HK-2 (cell line): Measurements from ENCODE around the gene LIMS1.
"Not testable (repeated sequence)": the region's sequence is repeated elsewhere in the genome, so short reads cannot be mapped to it uniquely, and the experiment has no call there.

Source experiments
- DNase-seq: peaks from one replicate; pipeline ENCODE4 v3.0.0-alpha.2; 2018; ENCODE audit not compliant: unreplicated experiment

Gene LIMS1

GRCh38 chr2:108587621-108588020 lies 53.4 kb downstream of the LIMS1 start:
- peak; percentile 55 for DNase-seq

GRCh38 chr2:108588070-108588668 lies 53.9 kb downstream of the LIMS1 start:
- DNase-seq: no peak

- no peak for DNase-seq
Observed at GRCh38 chr2:108589372-108589771, 55.1 kb downstream of the LIMS1 start.

GRCh38 chr2:108589781-108590180 lies 55.5 kb downstream of the LIMS1 start:
- DNase-seq: no peak

GRCh38 chr2:108591163-108591562 lies 56.9 kb downstream of the LIMS1 start:
- DNase-seq: no peak

GRCh38 chr2:108593547-108594098 lies 59.4 kb downstream of the LIMS1 start:
- no peak for DNase-seq

- no peak for DNase-seq
Observed at GRCh38 chr2:108594132-108594981, 60.1 kb downstream of the LIMS1 start.

- DNase-seq: peak; percentile 90
Observed at GRCh38 chr2:108594982-108595464, 60.8 kb downstream of the LIMS1 start.

GRCh38 chr2:108595771-108596170 lies 61.5 kb downstream of the LIMS1 start:
- DNase-seq: not testable (repeated sequence)

GRCh38 chr2:108597105-108597744 lies 63.0 kb downstream of the LIMS1 start:
- not testable (repeated sequence) for DNase-seq

- DNase-seq: not testable (repeated sequence)
Observed at GRCh38 chr2:108601199-108601598, 66.9 kb downstream of the LIMS1 start.

GRCh38 chr2:108602422-108602821 lies 68.2 kb downstream of the LIMS1 start:
- DNase-seq: no peak

GRCh38 chr2:108604196-108604595 lies 69.9 kb downstream of the LIMS1 start:
- DNase-seq: no peak

- DNase-seq: no peak
Observed at GRCh38 chr2:108605947-108606346, 71.7 kb downstream of the LIMS1 start.

- no peak for DNase-seq
Observed at GRCh38 chr2:108607706-108608301, 73.5 kb downstream of the LIMS1 start.

GRCh38 chr2:108611021-108611420 lies 76.8 kb downstream of the LIMS1 start:
- DNase-seq: no peak

- no peak for DNase-seq
Observed at GRCh38 chr2:108612153-108612513, 77.9 kb downstream of the LIMS1 start.

GRCh38 chr2:108612514-108613183 lies 78.4 kb downstream of the LIMS1 start:
- DNase-seq: no peak

GRCh38 chr2:108613261-108614042 lies 79.2 kb downstream of the LIMS1 start:
- DNase-seq: no peak

- no peak for DNase-seq
Observed at GRCh38 chr2:108614043-108614545, 79.8 kb downstream of the LIMS1 start.
